GM19239 (cell line): ENCODE measurements around the gene SCN7A.

Source experiments
- DNase-seq: peaks from one replicate; pipeline ENCODE4 v3.0.0; 2011; ENCODE audit warnings: low spot score; ENCODE audit not compliant: insufficient read length
- FAIRE-seq: peaks from 2 replicates; lab custom pipeline; 2011; peaks lifted over from hg19 to GRCh38; lab: Jason Lieb, UNC

The SCN7A gene

DNA sequence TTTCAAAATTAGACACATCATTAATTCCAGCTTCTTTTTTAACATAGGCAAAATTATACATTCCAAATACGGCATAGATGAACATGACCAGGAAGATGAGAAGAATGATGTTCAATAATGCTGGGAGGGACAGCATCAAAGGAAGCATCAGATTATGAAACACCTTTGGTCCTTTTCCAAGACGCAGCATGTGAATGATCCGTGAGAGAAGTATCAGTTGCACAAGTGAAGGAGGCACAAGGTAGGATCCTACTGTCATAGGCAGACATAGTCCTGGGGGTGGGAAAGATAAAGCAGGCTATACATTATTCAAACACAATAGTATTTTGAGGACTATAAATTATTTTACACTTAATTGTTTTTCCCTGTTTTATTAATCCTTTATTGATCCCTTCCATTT is 87.7 kb downstream of the SCN7A start:
- FAIRE-seq: no peak

DNA sequence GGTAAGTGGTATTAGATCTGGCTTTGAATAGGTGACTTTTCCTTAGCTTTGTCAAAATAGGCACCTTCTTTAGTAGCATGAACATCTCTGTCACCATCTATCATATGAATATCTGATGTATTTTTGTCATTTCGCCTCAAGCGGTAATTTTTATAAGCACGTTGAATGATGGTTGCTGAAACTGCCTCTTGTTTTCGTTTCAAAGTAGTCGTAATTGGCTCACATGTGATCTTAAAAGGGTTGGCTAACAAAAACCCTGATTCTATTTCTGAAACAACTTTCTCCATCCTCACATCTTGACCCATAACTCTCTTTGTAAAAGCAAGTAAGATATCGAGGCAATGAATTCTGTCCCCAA is 88.5 kb downstream of the SCN7A start:
- DNase-seq: no peak
- FAIRE-seq: no peak

More for the DNA sequence above, 87.7 kb downstream of the SCN7A start:
- no peak for DNase-seq

DNA sequence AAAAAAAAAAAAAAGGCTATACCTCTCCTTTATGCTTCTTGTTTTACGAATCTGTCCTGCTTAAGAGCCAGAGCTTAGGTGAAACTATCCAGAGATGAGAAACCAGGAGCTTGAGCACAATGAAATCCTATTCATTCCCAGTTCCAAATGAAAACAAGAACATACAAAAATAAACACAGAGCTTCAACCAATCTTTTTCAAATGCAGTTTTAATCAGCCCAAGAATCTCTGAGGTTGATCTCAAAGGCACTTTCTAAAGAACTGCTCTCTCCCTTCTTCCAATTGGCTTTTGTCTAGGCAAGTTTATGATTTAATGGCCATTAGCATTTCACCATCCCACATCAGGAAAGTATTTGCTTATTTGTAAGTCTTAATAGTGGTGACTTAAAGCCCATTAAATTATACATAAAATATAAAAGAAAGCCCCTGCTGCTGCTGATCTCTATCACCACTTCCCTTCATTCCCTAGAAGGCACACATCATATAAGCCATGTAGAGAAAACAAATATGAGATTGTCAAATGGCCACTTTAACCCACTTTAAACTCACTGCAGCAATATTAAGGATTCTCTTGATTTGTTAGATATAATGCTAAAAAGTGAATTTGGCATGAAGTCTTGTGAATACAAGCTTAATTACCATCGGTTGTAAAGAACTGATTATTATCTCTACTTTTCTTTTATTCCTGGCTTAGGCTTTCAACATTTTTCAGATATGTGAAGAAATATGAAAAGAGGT is 89.0 kb downstream of the SCN7A start:
- DNase-seq: no peak
- FAIRE-seq: no peak

DNA sequence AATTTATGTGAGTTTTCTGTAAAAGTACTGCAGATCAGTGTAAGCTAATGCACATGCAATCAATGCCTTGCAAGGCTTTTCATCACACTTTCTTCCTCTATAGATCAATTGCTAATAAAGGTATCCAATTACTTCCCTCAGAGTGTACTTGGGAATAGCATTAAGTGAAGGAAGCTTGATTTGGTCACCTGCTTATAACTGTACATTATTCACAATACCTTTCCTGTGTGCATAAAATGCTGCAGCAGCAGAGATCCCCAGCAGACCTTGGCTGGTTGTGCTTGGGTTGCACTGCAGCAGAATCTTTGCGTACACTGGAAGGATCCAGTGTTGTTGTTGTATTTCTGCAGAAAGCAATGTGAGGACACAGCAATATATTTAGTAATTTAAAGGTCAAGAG is 99.8 kb downstream of the SCN7A start:
- no peak for DNase-seq
- FAIRE-seq: no peak

DNA sequence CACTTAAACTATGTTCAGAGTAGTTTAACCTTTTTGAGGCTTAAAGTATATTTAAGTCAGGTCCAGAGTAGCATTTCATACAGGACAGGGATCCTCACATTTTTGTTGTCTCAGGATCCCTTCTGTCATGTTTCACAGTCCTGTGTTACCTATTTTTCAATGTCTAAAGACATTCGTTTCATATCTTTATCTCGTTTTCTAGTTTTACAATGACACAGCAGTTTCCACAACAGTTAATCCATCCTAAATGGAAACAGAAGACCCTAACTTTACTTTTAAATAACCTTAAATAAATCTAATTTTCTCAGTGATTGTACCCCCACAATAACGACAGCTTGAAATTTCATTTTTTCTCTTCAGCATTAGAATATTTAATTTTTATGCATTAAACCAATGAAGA is 101.0 kb downstream of the SCN7A start:
- no peak for DNase-seq
- no peak for FAIRE-seq

DNA sequence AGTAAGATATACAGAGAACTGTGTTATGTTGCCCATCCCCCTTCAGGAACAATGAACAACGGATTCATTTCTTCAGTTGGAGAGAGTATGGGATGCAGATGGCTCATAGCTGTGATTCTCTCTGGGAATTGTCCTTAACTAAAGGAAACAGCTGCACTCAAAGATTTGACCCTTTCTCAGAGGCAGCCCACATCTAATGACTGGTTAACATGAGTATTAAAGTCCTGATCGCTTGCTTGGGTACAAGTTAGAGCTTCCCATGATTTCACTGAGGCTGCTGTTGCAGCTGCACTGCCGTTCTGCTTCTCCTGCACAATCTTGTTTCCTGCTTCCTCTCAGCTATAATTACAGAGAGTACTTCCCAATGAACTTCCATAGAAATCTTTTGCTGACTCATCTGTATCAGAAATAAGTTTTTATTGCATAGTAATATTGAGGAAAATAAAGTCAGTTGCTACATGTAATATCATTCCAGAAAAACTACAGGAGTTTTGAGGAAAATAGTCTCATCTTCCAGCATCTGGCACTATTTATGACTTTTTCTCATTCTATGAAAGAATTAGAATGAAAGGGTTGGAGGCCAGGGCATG is 105.5 kb downstream of the SCN7A start:
- DNase-seq: no peak
- no peak for FAIRE-seq

DNA sequence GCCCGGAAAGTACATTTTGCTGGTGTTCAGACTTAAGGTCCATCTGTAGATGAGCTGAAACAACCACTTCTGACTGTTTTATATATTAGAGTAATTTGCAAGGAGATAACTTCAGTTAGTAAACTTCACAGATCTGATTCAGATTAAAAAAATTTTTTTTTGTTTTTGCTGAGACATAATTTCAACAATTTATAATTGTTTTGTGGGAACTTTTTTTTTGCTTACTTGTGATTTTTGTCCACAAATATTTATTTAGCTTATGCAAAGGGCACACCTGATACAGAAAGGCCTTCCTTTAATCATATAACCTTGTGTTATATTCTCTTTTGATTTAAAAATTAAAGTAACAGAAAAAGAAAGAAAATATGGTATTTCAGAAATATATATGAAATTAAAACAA is 108.7 kb downstream of the SCN7A start:
- no peak for FAIRE-seq

DNA sequence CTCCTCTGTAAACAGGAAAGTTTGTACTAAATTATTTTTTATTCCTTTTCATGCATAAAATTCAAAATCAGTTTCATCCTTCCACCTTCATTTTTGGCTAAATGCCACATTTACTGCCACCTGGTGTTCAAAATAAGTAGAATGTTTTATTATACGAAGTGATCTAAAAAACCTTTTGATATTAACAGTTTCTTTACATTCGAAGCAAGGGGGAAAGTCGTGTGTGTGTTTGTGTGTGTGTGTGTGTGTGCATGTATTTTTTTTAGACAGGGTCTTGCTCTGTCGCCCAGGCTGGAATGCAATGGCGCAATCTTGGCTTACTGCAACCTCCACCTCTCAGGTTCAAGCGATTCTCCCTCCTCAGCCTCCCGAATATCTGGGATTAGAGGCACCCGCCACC is 109.3 kb downstream of the SCN7A start:
- DNase-seq (no peak), FAIRE-seq (no peak)

More for the DNA sequence above, 108.7 kb downstream of the SCN7A start:
- no peak for DNase-seq

DNA sequence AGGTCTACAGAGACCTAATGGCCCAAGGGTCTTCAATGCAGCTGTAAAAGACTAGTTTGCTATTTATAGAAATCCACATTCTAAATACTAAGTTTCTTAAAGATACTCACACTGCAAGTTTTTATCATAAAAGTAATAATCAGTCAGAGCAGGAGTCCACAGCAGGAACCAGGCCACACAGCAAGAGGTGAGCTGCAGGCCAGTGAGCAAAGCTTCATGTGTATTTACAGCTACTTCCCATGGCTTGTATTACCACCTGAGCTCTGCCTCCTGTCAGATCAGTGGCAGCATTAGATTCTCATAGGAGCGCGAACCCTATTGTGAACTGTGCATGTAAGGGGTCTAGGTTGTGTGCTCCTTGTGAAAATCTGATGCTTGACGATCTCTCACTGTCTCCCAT is 111.6 kb downstream of the SCN7A start:
- FAIRE-seq (no peak), DNase-seq (no peak)

DNA sequence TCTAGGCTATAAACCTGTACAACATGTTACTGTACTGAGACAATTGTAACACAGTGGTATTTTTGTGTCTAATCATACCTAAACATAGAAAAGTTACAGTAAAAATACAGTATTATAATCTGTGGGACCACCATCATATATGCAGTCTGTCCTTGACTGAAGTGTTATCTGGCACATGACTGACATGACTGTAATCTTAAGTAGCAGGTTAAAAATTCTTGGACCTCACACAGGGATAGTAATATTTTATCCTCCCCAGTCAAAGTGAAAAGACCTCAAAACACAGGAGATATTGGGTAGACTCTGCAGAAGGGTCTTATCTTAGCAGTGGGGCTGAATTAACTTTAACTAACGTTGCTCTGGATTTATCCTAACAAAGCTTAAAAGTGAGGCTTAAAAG is 113.4 kb downstream of the SCN7A start:
- FAIRE-seq (no peak), DNase-seq (no peak)

DNA sequence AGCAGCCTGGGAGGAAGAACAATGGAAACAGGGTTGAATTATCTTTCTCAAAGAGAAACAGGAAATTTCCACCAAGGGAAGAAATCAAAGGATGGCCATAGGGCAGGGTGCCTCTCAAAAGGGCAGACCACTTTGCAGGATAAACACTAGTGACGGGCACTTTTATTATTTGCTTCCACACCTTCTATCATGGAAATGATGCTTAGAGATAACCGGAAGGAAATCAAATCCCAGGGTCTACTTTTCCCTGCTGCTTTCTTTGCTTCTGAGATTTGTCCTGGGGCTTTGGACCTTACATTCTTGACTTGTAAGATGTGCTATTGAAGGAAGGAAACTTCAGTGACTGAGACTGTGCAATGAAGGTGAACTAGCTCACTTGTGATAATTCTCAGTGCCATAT is 117.2 kb downstream of the SCN7A start:
- FAIRE-seq (no peak), DNase-seq (no peak)

DNA sequence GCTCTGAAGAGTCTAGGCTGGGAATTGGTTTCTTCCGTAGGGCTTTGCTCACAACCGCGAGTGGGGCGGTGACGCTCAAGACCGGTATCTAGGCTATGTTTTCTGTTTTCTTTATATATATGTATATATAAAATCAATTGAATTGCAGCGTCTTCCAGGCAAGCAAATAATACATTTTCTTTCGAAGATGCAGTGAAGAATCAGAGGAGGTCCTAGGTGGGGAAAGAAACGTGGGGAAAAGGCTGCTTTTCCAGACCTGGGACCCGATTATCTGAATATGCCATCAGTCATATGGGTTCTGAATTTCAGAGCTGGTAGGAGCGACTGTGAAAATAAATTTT is 117.6 kb downstream of the SCN7A start:
- FAIRE-seq (no peak), DNase-seq (no peak)

DNA sequence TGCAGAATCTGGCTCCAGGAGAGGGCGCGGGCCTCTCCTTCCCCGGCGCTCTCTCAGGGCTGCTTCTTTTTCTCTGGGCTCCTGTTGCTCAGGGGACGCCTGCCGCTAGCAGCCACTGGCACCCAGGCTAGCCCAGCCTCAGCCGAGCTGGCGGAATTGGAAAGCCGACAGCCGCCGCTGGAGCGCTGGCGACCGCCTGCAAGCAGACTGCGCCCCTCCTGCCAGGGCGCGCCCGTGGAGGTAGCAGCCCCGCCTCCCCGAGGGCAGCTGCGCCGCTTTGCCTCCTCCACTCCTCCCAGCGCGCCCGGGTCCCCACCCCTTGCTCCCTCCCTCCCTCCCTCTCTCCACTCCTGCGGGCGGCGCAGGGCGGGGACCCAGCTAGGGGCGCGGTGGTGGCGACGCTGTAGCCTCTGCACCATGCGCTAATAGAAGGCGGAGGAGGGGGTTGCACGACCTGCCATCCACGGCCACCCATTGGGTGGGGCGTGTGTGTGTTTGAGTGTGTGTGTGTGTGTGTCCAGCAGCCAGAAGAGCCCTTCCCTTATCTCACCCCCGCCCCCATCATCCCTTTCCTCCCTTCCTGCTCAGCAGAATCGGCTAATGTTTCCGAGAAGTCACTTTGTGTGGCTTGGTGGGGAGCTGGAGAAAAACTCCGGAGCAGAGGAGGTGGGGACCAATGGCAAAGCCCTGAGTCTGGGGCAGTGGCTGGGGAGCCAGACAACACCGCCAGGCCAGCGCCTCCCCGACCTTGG is 118.1 kb downstream of the SCN7A start, which contains the start of gene SCN9A:
Gene SCN9A, minus strand, starts transcription at position 209 of the 752 bp plus-strand sequence. CDS start 64,188 bp downstream, outside the sequence.
- no peak for FAIRE-seq
- no peak for DNase-seq

DNA sequence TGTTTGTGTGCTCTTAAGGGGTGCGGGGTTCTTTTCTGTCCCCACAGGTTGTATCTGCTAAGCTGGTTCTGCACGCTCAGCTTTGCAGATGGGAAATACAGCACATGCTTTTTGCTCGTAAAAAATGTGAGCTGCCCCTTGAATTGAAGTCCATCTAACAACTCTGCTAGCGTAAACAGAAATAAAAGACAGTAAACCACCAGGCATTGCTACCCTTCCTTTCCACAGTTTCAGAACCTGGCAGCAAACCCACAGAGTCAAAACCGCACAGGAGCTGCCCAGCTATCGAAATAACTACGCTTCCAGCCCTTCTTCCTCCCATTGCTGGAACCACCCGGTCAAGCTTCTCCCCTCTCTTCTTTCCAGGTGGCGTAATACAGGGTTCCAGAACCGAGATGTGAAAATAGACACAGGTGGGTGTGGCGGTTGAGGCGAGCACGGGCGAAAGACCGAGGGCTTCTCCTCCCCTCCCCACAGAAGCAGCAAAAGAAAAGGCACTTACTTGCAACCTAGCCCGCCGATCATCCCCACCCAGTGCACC is 118.8 kb downstream of the SCN7A start:
- DNase-seq (no peak), FAIRE-seq (no peak)

DNA sequence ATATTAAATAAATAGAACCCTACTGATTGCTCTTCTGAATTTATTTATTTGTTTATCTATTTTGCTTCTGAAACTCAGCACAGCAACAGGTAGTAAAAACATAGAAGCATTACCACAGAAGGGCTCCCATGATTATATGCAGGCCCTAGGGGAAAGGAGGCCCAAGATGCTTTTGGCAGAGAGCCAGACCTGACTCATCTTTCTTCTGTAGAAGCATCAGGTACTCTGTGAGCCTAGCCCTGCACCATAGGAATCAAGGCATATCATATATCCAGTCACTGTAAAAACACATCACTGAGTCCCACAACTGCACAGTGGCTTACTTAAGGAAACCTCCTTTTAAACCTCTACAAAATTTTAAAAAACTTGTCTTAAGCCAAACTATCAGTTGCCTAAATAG is 120.1 kb downstream of the SCN7A start:
- DNase-seq (no peak), FAIRE-seq (no peak)

DNA sequence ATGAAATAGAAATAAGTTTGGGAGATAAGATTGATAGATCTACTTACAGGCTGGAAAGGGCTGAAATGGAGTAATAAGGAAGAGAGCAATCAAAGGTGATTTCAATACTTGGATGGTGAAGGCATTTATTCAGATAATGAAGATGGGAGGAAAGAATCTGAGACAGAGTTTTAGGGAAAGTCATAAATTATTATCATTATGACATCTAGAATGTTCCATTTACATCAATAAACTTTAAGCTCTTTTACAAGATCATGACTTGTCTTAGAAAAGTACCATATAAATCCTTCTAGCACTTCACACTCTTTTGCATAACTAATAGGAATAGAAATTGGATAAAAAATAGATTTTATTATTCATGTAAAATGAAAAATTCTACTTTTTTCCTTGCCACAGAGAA is 120.5 kb downstream of the SCN7A start:
- no peak for DNase-seq
- FAIRE-seq: no peak

DNA sequence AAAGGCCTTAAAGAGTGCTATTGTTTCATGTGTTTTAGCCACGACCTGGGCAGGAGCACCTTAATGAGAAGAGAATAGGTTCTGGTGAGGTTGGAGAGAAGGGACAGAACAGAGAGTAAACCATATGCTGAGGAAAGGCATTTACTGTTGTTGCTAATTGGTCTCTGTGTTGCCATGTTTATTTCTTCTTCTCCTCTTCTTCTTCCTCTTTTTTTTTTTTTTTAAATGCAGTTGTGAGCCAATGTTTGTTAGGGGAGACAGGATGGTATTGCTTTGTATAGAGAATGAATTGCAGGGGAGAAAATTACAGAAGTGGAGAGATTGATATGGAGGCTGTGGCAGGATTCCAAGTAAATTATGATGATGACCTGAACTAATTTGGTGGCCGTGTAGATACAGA is 120.9 kb downstream of the SCN7A start:
- no peak for FAIRE-seq
- no peak for DNase-seq

DNA sequence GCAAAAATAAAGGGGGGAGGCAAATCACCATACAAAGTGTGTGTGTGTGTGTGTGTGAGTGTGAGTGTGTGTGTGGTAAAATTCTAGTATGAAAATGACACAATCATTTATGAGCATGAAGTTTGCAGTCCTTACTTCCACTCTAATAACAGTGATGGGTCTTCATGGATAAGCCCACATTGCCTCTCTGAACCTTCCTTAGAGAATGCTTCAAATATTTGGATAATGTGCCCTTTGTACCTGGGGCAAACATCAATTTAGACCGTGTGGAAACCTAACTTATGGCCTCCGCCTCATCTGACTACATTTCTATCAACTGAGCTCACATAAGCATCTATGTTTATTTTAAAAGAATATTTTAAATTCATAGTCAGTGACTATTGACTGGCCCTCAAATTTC is 122.0 kb downstream of the SCN7A start:
- DNase-seq (no peak), FAIRE-seq (no peak)

DNA sequence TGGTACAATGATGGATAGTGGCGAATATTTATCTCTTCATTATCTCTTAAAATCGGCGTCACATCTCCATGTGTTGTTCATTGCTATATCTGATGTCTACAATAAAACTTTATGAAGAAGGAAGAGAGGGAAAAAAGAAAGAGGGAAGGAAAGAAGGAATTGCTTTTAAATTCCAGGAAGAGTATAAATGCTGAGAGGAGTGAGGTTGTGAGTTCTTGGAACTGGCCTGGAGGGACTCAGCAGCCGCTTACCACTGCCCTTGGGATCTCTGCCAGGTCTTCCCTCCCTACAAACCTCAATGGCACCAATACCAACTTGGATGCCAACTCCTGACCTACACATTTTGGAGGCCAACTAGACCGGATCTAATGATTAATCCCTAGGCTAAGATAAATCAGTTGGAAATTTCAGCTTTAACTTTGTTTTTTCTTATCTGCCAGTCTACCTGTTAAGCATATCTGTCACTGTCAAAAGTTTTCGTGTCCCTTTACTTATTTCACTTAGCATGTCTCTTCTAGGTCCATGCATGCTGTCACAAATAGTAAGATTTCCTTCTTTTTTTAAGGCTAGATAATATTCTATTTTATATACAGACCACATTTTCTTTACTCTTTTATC is 128.1 kb downstream of the SCN7A start:
- FAIRE-seq (no peak), DNase-seq (no peak)

DNA sequence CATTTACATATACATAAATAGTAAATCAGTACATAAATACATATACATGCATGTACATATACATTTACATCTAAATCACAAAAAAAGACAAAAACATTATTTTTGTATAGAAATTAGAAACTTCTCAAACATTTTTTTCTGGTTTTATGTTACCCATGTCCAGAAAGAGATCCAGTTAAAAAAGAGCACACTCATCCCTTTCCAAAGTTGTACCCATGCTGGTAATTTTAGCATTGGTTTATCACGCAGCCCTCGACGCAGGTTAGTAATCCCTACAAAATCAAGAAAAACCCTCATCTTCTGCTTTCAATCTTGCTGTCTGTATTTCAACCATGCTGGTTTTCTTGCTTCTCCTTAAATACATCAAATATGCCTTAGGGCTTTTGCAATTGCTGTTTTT is 128.8 kb downstream of the SCN7A start:
- FAIRE-seq (no peak), DNase-seq (no peak)
